ENCODE data around the gene LDAF1.
"Not testable (repeated sequence)": the region's sequence is repeated elsewhere in the genome, so short reads cannot be mapped to it uniquely, and the experiment has no call there.

LDAF1 gene

DNA sequence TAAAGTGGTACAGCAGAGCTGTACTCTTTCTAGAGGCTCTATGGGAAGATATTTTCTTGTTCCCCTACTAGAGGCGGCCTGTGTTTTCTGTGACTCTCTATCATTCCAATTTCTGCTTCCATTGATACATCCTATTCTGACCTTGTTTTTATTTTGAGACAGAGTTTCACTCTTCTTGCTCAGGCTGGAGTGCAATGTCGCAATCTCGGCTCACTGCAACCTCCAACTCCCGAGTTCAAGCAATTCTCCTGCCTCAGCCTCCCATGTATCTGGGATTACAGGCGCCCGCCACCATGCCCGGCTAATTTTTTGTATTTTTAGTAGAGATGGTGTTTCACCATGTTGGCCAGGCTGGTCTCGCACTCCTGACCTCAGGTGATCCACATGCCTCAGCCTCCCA is 36.9 kb downstream of the LDAF1 start:
- not testable (repeated sequence) for DNase-seq (ENCODE audit: low spot score)

DNA sequence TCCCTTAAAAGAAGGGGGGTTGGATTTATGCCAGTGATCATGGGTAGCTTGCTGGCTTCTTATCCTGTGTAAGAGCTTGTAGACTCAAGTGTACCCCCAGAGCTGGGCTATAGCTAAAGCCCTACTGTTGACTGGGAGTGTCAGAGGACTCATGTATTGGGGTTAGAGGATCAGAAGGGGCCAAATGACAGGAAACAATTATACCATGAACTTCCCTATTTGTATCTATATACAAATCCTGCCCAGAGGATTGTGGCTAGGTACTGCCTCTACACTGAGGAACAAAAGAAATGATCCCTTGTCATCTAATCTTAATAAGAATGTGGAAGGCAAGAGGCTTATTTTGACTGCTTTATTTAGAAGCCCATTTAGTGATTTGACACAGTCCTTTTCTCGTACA is 38.6 kb downstream of the LDAF1 start:
- DNase-seq (ENCODE audit: low spot score), result no peak

DNA sequence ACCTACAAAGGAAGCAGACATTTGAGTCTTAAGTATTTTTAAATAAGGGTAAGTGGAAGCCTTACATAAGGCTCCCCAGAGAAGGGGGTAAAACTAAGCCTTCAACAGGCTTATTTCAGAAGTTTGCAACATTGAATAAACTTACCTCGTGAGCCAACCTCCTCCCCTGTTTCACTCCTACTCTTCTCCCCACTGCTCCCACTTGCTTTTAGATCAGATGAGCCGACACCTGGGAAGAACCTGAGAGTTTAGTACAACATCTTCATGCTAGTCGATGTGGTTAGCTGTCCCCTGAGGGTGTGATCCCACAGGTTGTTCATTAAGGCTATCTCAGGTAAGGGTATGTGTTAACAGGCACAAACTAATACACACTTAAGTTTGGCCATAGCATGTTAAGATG is 39.1 kb downstream of the LDAF1 start:
- DNase-seq (ENCODE audit: low spot score), result no peak

DNA sequence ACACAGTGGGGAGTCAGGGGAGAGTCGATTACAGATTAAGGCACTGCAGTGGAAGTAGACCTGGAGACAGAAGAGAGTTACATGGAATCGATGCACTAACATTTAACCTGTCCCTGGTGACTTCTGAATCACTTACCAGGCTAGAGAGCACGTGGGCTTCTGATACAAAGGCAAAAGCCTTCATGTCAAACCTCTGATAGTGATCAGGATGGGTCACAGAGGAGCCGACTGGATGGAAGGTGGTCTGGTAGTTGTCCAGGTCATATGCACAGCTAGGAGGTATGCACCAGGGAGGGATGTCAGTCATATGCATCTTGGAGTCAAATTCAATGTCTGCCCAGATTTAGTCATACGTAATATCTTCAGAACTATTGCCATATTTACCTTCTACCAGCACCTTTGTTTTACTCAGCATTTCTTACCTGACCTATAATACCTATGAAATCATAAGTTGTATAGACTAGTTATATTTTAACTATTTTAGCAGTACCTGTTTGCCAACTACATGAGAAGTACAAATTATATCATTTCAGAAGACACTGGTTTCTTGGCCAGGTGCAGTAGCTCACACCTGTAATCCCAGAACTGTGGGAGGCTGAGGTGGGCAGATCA is 41.2 kb downstream of the LDAF1 start:
- DNase-seq (ENCODE audit: low spot score), result no peak

DNA sequence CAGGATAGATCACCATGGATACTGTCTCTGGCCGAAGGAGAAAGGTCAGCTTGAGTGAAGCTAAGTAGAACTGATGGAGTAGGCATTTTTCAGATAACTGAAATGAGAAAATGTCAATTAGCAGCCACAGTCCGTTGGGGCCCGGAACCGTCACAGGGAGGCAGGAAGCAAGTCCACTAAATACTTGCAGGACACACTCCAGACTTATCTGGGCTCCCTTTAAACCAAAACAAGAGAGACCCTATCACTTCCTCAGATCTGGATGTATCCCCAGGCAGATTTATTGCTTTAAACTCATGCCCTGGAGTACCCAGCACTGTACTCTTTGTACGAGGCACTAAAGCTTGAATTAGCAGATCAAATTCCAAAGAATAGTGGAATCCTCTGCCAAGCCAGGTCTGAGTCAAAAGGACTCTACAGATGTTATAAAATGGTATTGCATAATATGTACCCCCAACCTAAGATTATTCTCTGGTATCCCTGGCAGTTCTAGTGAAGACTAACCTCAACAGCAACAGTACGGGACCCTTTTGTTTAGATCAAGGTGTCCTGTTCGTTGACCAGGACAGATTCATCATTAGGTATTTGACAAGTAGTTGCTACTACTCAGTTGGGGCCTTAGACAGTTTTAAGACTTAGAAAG is 44.8 kb downstream of the LDAF1 start:
- no peak for DNase-seq (ENCODE audit: low spot score)

DNA sequence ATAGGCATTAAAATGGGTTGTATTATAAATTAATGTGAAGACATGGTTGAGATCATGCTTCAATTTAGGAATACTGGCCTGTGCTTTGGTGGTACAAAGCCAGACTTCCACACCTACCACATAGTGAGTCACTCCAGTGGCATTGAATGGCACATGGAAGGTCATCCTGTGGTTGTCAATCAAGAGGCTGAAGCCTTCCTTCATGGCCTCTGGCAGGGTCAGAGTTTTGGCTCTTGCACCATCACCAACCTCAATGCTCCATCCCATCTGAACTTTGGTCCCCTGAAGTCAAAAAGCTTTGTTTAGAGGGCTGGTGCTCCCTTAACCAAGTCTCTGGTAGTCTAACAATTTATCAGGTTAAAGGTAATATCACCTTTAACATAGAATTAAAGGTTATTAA is 46.8 kb downstream of the LDAF1 start:
- no peak for DNase-seq (ENCODE audit: low spot score)

DNA sequence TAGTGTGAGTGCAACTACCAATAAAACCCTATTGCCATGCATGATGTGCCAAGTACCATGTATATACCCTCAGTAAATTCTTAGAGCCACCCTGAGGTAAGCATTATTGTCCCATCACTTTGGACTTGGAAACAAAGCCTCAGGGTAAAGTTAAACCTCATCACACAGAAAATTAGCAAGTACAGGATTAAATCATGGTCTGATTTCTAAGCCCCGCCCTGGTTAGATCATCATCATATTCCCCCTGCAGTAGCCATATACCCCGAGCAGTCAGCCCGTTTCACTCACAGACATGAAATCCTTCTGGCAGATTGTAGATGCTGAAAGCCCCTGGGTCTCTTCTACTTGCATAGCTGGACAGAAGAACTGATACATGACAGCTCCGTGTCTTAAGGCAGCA is 48.1 kb downstream of the LDAF1 start:
- no peak for DNase-seq (ENCODE audit: low spot score)

DNA sequence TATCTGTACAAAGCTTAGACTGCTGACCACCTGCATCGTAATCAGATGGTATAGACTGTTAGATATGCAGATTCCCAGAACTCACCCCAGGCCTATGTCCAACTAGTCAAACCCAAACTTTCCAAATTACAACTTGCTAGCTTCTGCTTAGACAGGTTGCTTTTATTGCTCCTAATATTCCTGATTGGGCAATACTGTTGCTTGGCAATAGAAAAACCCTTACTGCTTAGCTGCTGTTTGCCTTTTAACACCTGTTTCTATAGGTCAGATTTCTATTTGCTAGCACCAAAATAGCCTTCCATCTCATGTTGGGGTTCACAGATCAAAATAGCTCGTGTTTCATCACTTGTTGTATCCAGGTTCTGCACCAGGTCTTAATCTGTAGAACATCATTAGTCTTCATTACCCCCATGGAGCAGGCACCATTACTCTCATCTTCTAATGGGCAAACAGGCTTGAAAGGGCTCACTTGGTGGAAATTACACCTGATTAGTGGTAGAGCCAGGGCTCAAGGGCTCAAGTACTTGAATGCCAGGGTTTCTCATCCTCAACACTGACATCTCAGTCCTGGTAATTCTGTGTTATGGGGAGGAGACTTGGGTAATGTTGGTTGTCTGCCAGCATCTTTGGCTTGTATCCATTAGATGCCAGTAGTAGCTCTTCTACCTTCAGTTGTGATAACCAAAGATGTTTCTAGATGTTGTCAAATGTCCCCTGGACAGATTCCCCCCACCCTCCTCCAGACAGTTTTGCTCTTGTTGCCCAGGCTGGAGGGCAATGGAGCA is 50.2 kb downstream of the LDAF1 start:
- DNase-seq (ENCODE audit: low spot score), result no peak

DNA sequence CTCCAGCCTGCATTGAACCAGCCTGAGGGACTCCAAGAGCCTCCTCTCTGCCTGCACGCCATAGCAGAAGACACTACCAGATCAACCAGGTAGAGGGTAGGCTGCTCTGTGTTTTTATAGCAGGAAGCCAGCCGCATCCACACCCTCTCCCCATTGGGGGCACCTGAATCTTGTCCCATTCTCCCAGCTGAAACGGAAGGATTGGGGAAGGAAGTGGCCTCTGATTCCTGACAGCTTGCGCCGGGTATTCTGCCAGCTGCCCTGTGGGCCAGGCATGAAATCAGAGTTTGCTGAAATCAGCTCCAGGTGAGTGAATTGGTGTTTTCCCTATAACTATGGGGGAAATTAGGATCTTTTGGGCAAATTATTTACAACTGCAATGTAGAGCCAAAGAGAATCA is 53.0 kb downstream of the LDAF1 start, which contains the start of gene ZP2:
TSS of gene ZP2 (minus strand) at position 89 of the 400 bp plus-strand sequence. CDS start at position 62, 27 bp downstream.
- no peak for DNase-seq (ENCODE audit: low spot score)

DNA sequence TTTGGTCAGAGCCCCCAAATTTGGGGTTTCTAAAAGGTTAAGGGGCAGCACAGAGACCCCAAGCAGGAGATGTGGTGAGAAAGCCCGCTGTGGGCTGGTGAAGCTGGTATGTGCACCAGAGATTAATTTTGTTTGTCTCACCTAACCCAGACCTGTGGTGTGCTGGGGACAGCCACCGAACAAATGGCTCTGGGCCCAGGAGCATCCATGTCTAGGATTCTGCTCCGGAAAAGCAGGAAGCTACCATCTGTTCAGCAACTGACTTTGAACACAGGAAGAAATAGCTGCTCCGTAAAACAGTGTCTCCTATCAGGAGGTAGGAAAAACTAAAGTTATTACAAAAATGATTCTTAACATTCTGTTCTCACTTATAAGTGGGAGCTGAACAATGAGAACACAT is 55.6 kb downstream of the LDAF1 start:
- DNase-seq (ENCODE audit: low spot score), result no peak

DNA sequence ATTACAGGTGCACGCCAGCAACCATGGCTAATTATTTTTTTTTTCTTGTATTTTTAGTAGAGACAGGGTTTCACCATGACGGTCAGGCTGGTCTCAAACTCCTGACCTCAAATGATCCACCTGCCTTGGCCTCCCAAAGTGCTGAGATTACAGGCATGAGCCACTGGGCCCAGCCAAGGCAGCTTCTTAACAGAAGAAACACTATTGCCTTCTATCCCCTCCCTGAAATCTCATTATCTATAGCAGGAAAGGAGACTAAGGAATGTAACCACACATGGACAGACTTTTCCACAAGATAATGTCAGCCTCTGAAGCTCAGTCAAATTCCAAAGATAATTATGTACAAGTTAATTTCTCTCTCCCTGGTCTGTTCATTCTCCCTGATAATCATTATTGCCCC is 58.6 kb downstream of the LDAF1 start:
- no peak for DNase-seq (ENCODE audit: low spot score)

DNA sequence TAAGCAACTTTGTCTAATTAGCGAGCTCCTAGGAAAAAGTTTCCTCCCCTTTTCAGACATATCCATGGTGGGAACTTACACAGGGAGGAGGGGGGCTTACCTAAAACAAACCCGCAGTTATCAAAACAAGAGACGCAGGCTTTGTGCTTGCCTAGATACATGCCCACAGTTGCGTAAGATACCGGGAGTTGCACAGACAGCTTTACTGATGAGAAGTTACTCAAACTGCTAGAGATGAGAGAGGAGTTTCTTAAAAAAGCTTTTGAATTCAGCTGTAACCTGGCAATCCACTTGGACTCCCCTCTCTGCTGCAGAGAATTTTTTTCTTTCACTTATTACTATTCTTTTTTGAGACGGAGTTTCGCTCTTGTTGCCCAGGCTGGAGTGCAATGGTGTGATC is 59.7 kb downstream of the LDAF1 start:
- no peak for DNase-seq (ENCODE audit: low spot score)

DNA sequence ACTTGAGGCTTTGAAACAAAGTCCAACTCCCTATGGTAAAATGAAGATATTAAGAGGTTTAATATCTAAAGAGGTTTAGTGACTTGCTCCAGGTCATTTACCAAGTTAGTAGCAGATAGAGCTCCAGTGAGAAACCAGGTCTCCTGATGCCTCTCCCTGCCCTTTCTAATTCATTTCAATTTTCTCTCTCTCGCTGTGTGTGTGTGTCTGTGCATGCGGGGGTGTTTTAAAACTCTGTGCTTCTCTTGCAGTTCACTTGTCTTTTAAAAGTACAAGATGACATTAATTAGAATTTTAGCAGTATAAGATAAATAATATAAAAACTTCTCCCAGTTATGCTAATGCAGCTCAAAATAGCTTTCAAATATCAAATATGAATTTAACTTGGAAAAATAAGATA is 61.1 kb downstream of the LDAF1 start:
- no peak for DNase-seq (ENCODE audit: low spot score)

DNA sequence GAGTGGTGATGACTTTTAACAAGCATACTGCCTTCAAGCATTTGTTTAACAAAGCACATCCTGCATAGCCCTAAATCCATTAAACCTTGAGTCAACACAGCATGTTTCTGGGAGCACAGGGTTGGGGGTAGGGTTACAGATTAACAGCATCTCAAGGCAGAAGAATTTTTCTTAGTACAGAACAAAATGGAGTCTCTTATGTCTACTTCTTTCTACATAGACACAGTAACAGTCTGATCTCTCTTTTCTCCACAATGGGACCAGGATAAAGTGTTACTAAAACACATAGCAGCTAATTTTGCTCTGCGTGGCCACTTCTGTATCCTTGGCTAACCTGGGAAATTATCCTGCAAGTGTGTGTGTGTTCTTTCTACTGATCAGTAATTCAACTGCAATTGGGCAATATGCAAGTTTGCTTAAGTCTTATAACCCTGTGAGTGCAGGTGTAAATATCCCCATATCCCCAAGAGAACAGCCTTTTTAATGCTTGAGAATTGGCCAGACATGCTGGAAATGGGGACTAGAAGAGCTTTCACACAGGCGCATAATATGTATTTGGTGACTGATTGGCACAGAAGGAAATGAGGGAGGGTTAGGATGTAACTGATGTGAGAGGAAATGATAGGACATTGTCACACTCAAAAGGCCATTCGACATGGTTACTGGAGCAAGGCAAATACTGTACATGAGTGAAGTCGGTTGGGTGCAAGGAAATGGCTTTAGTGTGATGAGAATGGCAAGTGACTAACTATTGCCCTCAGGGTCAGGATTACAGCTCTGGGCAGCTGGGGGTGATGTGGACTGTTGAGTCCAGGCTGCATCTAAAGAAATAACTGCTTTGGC is 64.2 kb downstream of the LDAF1 start:
- no peak for DNase-seq (ENCODE audit: low spot score)

DNA sequence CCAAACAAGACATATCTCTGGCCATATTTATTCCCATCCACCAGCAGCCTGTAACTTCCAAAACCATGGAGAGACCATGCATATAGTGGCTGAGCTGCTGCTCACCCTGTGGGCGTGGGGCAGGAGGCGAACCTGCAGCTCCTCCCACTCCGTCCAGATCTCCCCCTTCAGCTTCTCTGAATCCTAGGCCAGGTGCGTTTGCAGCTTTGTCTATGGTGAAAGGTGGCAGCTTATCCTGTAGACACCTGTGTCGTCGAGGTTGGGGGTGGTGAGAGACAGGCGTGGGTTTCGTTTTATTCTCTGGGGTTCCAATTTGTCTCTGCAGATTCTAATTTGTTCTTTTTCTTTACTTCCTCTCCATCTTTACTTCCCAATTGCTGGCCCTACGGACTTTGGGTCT is 65.3 kb downstream of the LDAF1 start:
- DNase-seq (ENCODE audit: low spot score), result no peak

DNA sequence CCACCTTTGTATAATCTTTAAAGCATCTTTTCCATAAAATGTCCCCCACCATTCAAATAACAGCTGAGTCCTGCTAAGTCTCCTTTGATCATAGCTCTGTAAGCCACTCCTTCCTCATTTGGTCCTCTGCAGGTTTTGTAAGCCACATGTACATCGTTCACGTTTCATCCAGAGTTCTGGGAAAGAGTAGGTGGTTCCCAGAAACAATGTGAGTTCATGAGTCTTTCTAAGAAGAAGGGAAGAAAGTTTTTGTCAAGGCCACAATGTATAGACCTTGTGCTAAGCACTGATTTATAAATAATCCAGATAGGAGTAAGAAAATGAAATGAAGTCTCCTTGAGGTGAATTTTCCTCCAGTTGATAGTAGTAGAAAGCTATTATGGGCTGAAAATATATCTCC is 66.3 kb downstream of the LDAF1 start:
- DNase-seq (ENCODE audit: low spot score), result no peak

DNA sequence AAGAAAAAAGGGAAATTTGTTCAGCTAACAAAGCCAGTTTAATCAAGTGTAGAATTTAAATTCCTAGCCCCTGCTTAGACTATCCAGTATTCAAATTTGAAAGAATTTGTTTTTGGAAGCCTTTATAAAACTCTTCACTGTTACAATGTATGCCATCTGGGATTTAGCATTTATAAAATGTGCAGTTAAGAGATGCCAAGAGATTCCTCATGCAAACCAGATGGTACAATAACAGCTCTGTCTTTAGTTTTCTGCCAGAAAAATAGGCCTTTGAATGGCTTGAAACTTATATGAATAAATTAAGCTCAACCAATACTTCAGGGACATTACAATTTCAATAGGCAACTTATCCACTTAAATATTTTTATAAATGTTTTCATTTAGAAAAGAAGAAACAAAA is 68.3 kb downstream of the LDAF1 start:
- DNase-seq (ENCODE audit: low spot score), result no peak

DNA sequence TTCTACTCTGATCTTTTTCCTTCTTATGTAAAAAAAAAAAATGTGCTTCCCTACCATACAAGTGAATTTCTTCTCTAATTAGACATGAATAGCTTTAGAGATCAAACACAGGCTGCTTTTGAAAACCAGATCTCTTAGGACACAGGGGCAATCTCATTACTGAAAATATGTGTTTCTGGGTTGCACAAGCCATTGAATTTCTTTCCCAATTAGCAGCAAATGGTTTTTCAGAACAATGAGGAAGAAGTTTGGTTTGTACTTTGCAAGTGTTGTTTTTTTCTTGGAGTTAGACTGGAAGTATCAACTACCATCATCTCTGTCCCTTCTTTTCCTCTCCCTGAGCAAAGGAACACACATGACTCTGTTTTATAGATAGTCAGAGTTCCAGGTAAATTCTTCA is 69.4 kb downstream of the LDAF1 start:
- DNase-seq (ENCODE audit: low spot score), result no peak

DNA sequence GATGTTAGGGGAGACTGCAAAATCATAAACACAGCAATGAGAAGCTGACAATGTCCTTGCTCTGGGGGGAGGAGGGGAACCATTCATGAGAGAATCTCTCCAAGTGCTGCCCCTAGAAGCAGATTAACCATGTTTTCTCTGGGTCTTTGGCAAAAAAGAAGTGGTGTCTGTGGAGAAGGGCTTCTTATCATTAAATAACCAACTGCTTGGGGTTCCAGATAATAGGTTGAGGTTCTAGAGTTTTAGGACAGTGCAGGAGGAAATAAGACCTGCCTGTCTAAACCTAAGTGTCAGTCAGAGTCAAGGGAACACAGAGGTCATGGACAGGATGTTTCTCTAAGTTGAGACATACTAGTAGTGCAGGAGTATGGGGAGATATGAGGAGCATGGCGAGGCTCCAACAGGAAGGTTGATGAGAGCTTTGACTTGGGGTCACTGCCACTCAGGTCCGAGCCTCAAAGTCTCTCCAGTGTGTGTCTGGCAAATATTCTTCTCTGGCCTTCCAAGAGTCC is 69.9 kb downstream of the LDAF1 start:
- DNase-seq (ENCODE audit: low spot score), result no peak

Data from hepatic stellate cell (primary cell).